GM18907 (cell line): ENCODE measurements around the gene ZCWPW1.
A peak's percentile ranks its signal among the peaks of the same experiment; 100 is the strongest.

Experiments used
- ATAC-seq: cut with Tn5 transposase; IDR thresholded peaks from one replicate; pipeline ENCODE4 v1.9.1; 2021; ENCODE audit warnings: mild to moderate bottlenecking, moderate library complexity; ENCODE audit not compliant: unreplicated experiment

Gene ZCWPW1

GRCh38 chr7:100433276-100433591 lies 4.7 kb upstream of the ZCWPW1 start:
- no peak for ATAC-seq

DNA sequence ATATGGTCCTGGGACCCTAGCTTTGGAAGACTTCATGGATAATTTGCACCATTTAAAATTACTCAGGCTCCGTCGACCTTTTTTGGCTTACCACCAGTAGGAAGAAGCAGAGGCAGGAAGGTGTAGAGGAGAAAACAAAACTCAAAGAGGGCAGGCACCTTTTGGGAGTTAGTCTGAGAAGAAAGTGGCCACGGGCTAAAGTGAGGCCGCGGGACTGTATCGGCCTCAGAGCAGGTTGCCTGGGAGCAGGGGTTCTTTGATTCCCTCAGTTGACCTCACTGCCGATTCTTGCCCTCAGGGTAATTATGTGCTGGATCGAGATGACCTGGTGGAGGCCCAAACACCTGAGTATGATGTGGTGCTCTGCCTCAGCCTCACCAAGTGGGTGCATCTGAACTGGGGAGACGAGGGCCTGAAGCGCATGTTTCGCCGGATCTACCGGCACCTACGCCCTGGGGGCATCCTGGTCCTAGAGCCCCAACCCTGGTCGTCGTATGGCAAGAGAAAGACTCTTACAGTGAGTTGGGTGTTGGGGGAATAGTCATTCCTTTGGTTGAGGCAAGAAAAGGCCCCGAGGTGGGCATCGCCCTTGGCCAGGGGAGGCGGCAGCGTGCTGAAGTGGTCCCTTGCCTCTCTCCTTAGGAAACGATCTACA lies 4.2 kb upstream of the ZCWPW1 start:
- no peak for ATAC-seq

DNA sequence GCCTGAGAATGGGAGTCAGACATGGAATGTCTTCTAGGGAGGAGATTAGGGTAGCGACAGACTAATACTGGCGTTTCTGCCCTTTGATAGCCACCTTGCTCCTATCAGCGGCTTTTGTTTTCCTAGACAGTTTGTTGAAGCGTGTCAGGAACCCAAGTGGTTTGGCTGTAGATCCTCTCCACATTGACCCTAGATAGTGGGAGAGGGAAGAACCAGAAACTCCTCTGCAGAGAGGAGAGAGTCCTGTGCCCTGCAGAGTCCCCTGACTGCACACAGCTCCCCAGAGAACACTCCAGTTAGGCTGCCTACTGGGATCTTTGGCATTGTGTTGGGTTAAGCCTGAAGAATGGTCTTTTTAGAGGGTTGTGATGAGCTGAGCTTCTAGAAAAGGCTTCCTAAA lies 3.5 kb upstream of the ZCWPW1 start:
- no peak for ATAC-seq

DNA sequence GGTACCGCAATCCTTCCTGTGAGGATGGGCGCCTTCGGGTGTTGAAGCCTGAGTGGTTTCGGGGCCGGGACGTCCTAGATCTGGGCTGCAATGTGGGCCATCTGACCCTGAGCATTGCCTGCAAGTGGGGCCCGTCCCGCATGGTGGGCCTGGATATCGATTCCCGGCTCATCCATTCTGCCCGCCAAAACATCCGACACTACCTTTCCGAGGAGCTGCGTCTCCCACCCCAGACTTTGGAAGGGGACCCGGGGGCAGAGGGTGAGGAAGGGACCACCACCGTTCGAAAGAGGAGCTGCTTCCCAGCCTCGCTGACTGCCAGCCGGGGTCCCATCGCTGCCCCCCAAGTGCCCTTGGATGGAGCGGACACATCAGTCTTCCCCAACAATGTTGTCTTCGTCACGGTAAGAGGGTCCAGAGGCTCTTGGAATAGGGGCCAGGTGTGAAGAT lies 2.8 kb upstream of the ZCWPW1 start:
- no peak for ATAC-seq

- ATAC-seq = peak; percentile 1
These were observed 2.2 kb upstream of the ZCWPW1 start for GRCh38 chr7:100430493-100431285.

DNA sequence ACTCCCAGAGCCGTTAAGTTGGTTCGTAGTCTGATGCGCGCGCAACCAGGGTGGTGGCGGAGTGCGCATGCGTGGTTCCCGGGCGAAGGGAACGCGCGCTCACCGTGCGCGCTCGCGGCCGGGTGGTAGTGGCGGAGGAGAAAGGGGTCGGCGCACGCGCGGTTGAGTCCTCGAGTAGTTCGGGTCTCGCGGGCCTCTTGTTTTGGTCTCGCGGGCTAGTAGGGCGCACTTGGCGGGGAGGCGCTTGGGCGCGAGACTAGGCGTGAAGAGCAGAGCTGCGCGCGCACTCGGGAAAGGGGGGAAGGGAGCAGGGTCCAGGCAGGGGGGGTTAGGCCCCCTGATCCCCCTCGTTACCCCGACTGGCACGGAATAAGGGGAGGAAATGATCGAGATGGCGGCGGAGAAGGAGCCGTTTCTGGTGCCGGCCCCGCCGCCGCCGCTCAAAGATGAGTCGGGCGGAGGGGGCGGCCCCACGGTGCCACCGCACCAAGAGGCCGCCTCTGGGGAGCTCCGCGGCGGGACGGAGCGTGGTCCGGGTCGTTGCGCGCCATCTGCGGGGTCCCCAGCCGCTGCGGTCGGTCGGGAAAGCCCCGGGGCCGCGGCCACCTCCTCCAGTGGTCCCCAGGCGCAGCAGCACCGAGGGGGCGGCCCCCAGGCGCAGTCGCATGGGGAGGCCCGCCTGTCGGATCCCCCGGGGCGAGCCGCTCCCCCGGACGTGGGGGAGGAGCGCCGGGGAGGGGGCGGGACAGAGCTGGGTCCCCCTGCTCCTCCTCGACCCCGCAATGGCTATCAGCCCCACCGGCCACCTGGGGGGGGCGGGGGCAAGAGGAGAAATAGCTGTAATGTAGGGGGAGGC lies 1.4 kb upstream of the ZCWPW1 start, which contains the start of gene MEPCE:
Gene MEPCE, plus strand, starts transcription at position 195 of the 856 bp plus-strand sequence. Its CDS starts 188 bp downstream, at position 383.
- peak; percentile 45 for ATAC-seq

DNA sequence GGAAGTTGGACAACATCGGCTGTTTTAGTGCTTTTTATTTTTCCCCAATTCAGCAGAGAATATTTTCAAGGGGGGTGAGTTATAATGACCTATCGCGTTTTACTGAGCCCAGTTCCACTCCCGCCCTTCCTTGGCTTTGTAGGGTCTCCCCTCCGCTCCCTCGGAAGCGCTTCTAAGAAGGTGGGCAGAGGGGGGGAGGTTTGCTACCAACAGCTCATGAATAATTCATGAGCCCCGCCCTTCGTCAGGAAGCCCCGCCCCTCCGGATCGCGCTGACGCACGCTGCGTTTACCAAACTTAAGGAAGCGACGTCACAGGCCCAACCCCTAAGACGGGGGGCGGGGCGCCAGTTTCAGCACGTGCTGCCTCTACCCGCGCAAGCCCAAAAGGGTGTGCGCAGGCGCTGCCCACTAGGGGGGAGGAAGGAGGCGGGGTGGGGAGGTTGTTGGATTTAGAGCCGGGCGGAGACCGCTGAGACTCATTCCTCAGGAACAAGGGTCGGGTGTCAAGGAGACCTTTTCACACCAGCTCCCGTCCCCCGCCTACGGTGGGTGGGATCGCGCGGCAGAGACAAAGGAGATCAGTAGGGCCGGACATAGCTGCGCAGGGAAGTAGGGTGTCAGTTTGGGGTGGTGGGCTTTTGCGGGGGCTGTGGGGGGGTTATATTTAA lies 599 bp upstream of the ZCWPW1 start:
- ATAC-seq = peak; percentile 51

GRCh38 chr7:100427762-100428198 lies 723 bp downstream of the ZCWPW1 start:
- ATAC-seq = no peak

GRCh38 chr7:100426516-100426915 lies 2.0 kb downstream of the ZCWPW1 start:
- ATAC-seq = no peak

DNA sequence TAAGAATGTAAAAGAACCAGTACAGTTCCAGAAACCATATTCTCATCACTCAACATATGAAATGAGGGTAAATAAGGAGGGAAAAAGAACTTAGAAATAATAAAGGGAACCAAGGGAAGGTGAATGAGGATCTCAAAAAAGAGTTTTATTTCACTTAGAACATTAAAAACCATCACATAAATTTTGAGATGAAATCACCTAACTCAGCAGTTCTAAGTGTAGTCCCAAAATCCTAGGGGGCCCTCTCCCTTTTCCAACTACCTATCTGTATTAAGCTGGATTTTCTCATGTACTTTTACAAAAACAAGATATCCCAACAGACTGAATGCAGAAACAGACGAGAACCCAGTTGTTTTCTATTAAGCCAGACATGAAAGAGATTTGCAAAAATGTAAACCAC lies 3.2 kb downstream of the ZCWPW1 start:
- no peak for ATAC-seq

DNA sequence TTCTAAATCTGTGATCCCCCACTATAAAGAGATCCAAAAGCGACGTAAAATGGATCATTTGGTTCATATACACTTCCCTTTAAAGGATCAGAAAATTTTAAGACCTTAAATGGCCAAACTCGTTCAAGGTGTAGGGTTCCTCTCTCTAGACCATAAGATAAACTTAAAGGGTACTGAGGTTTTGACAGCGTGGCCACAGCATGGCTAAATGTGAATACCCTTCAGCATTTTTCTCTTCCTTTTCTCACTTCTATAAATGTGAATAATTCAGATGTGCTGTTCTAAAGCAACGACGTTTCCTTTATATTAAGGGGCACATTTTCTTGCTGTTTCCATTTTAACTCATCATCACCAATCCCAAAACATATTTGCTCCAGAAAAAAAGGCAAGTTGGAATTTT lies 5.2 kb downstream of the ZCWPW1 start:
- no peak for ATAC-seq

DNA sequence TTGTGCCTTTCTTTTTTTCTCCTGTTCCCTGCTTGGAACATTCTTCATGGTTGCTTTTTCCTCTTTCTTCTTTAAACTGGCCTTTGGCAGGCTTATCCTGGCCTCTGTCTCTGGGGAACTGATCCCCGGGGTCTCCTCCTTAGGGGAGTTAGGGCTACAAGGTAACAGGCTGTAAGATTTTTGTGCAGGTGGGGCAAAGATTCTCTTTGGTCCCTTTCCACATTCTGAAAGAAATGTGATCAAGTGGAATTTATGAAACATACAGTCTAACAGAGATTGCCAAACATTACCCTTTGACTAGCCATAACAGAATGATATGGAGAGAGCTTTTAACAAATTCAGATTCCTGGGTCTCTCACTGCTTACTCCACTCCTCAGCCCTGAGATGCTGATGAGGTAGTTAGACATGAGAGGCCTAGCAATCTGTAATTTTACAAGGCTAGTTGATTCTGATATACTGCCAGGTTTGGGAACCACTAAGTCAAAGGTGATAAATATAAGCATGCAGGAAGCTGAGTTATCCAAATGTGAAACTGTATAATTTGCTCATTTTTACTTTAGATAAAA lies 8.8 kb downstream of the ZCWPW1 start:
- no peak for ATAC-seq

DNA sequence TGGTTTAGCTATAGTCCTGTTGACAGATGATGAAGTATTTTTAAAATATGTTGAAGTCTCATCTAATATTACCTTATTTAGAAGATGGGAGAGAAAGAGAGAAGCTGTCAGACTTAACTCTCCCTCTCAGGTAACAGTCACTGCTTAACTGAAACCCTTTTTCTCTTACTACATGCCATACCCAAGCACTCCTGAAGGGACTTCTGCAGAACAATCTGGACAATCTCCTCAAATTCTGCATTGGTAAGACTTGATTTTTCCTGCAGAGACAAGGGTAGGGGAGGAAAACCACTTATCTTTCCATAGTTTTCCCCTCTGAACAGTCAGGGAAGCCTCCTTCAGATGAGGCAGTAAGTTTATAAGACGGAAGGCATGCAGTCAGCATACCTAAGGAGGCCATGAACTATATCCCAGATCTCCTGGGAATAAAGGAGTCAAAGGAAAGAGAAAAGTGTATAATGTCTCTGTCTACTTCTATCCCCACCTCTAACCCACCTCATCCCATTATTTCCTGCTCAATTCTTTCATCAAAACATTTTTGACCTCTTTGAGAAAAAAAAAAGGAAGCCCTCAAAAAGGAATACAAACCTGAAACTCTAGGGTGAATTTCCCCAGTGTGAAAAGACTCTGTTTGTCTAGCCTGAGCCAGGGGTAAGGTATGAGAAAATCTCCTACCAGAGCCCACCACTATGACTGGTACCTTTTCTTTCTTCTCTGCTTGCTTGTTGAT lies 9.4 kb downstream of the ZCWPW1 start:
- ATAC-seq = no peak

- no peak for ATAC-seq
These were observed 13.1 kb downstream of the ZCWPW1 start for GRCh38 chr7:100415448-100415847.

DNA sequence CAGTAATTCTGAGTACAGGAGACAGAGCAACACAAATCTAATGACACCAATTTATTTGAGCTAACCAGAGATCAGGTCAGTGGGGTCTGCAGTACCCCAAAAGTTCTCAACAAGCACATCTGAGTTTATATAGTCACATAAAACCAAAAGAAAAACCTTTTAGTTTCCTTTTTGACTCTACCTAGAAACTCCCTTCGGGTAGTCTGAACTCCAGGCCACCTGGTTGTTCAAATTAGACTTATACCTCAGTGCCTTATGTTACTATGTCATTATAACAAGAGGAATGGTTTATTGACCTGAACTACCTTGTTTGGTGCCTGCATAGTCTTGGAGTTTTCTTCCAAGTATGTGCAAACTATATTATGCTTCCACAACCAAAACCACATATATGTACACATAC lies 14.6 kb downstream of the ZCWPW1 start:
- no peak for ATAC-seq

- no peak for ATAC-seq
These were observed 15.2 kb downstream of the ZCWPW1 start for GRCh38 chr7:100413346-100413745.

DNA sequence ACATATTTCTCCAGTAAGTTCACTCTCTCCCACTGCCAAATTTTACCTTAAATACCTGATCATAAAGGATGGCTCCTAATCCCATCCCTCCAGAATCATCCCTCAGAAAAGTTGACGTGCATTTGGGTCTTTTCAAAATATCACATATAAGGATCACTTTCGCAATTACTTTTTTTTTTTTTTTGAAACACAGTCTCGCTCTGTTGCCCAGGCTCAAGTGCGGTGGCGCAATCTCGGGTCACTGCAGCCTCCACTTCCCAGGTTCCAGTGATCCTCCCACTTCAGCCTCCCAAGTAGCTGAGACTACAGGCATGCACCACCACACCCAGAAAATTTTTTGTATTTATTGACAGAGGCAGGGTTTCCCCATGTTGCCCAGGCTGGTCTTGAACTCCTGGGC lies 17.4 kb downstream of the ZCWPW1 start:
- ATAC-seq = no peak

GRCh38 chr7:100407285-100408180 lies 21.0 kb downstream of the ZCWPW1 start:
- no peak for ATAC-seq

GRCh38 chr7:100406767-100407166 lies 21.7 kb downstream of the ZCWPW1 start:
- no peak for ATAC-seq
